Epithelial cell of proximal tubule (primary cell): ENCODE results near the gene QSOX1. TPM values are rescaled to one million over a fixed set of nuclear protein-coding genes. Genes with fewer than 3 reads are reported as not detected.
A peak's percentile ranks its signal among the peaks of the same experiment; 100 is the strongest.

ENCODE experiments used
- DNase-seq: peaks from one replicate; pipeline ENCODE4 v3.0.0-alpha.2; 2011; ENCODE audit warnings: low read depth
- H3K4me3 ChIP-seq: 2 replicates; pipeline ENCODE4 v1.5.1; 2011; ENCODE audit warnings: low read depth, mild to moderate bottlenecking, low read length
- CTCF ChIP-seq: conservative IDR thresholded peaks from 2 replicates; pipeline ENCODE4 v1.5.1; 2012; ENCODE audit warnings: low read depth, mild to moderate bottlenecking, low read length
- total RNA-seq: library from RNA; depleted of rRNA; stranded (reverse); fragments of >200 nt; gene quantifications from 2 replicates; pipeline ENCODE4 v1.2.3, GENCODE V29; 2015

Gene QSOX1
- 170 and 247 TPM in 2 replicates for total RNA-seq

DNA sequence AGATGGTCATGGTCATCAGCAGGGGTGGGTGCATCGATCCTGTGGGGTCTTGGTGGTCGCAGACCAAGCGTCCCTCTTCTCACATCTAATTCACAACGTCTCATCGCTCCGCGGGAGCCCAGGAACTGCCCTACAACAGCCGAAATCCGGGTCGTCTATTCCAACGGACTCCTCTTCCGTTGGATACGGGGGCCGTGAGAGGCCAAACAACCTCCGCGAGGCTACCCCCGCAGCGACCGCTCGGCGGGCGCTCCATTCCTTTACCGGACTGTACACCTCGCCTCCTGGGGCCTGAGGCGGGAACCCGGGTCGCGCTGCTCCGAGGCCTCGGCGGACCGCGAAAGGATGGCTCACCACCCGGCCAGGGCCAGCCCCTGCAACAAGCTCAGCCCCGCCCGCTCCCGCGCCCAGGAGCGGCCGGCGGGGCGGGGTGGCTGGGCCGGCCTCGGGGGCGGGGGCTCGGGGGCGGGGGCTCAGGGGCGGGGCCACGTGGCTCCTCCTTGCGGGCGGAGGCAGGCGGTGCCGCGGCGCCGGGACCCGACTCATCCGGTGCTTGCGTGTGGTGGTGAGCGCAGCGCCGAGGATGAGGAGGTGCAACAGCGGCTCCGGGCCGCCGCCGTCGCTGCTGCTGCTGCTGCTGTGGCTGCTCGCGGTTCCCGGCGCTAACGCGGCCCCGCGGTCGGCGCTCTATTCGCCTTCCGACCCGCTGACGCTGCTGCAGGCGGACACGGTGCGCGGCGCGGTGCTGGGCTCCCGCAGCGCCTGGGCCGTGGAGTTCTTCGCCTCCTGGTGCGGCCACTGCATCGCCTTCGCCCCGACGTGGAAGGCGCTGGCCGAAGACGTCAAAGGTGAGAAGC is at the start of gene QSOX1:
Gene QSOX1, plus strand, starts transcription at position 545 of the 857 bp plus-strand sequence. Its CDS starts 39 bp downstream, at position 584.
- no peak for DNase-seq
- no peak for TF ChIP-seq CTCF
- H3K4me3 ChIP-seq, result peak within 1 kb of the TSS; percentile 87

GRCh38 chr1:180112091-180112490 is 42.6 kb upstream of the QSOX1 start:
- no peak for DNase-seq
- TF ChIP-seq CTCF, result no peak
- no peak overlapping the region for H3K4me3 ChIP-seq

DNA sequence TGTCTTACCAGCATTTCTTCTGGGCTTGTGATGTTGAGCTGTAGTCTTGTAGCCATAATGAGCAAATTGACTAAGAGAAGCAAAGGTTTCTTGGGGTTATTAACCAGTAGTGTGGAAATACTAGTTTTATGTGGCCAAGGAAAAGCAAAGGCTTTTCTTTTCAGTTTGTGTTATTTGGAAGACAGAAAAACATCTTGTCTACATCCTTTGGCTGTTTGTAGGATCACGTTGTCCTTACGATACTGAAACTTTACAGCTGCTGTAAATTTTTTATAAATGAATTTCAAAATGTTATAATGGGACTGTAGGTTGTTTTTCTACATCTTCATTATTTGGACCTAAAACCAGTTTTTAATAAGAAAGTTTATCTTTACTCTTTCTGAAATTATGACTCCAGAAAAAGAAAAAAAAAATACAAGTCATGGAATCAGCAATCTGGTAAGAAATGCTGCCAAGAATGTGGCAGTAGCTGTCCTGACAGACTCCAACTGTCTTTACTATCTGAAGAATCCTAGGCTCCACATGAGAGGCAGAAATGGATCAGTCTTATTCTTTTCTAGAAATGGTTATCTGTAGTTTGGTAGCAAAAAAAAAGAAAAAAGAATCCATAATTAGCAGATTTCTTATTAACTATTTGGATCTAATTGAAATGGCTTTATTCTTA is 41.6 kb upstream of the QSOX1 start:
- H3K4me3 ChIP-seq, result no peak overlapping the region
- DNase-seq, result no peak
- TF ChIP-seq CTCF, result no peak

DNA sequence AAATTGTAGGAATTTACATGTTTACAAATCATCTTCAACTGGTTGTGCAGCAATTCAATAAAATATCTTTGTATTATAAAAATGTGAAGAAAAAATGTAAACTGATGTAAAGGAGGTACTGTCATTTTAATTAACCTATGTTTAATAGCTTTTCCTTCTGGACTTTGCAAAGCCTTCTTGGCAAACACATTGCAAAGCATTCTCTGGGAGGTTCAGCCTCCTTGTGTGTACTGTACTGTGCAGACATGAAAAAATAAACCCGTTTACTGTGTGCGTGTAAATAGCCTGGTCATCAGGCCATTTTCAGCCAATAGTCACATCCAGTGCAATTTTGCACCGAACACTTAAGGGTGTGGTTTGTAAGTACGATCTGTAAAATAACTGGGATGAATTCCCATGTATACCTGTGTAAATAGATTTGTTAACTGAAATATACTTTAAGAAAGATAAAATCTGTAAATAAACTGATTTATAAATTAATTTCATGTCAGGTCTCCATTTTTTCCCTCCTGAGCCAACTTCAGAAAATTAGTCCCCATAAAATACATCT is 40.2 kb upstream of the QSOX1 start:
- no peak for DNase-seq
- TF ChIP-seq CTCF, result no peak
- H3K4me3 ChIP-seq, result no peak overlapping the region

GRCh38 chr1:180116964-180117763 is 37.5 kb upstream of the QSOX1 start:
- TF ChIP-seq CTCF, result no peak
- H3K4me3 ChIP-seq, result no peak overlapping the region
- no peak for DNase-seq

DNA sequence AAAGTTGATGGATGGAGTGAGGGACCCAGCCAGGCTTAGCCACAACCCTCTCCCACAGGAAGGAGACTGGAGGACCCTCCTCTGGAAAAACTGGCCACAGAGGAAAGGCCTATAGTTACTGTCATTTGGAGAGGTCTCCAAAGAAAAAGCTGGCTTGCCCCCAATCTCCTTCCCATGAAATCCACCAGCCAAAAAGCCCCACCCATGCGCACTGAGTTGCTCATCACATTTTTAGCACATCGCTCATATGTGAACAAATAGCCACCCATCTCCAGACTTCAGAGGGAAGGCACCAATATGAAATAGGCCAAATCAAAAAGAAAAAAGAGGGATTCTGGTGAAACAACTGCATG is 36.9 kb upstream of the QSOX1 start:
- TF ChIP-seq CTCF, result no peak
- H3K4me3 ChIP-seq, result no peak overlapping the region

More for the DNA sequence above, 36.9 kb upstream of the QSOX1 start:
- DNase-seq, result no peak
